Measurements from ENCODE around the gene CAPN5. TPM values are rescaled to one million over a fixed set of nuclear protein-coding genes. Genes with fewer than 3 reads are reported as not detected.

CAPN5 gene
- total RNA-seq, 2 donors from 2014 or later = 0.19 to 0.93 TPM

Other genes starting within 250 kb of the CAPN5 start
- gene ACER3, start 206.1 kb upstream of the CAPN5 start, total RNA-seq = 10 to 100 TPM; 13.0 to 17.0 TPM
- not detected for gene B3GNT6, start 32.6 kb upstream of the CAPN5 start, total RNA-seq
- not detected for gene OMP, start 35.9 kb downstream of the CAPN5 start, total RNA-seq
- gene MYO7A, start 61.3 kb downstream of the CAPN5 start, total RNA-seq = 1 to 10 TPM in 1 of 2 donors, under 1 TPM in 1; 0.95 to 4.0 TPM
- gene GDPD4, start 234.7 kb downstream of the CAPN5 start, total RNA-seq = not detected